Gastroesophageal sphincter (tissue), 4 donors: ENCODE results near the gene ACSS3. TPM values are rescaled to one million over a fixed set of nuclear protein-coding genes. Genes with fewer than 3 reads are reported as not detected.

ENCODE experiments used
- ATAC-seq: fragments of 150-250 bp; one replicate; pipeline ENCODE4 v1.9.1; 2016; ENCODE audit warnings: mild to moderate bottlenecking, moderate library complexity
- H3K27ac ChIP-seq, 4 donors: fragments of 200-600 bp; sonication (generic) in 3 of 4; 1 replicate in 3 of 4; 2 replicates in 1 of 4; pipeline ENCODE4 v1.5.1; 2016 to 2019
- H3K27me3 ChIP-seq: fragments of 200-600 bp; sonication (generic); one replicate; pipeline ENCODE4 v1.5.1; 2019
- H3K36me3 ChIP-seq, 2 donors: fragments of 200-600 bp; sonication (generic); one replicate each; pipeline ENCODE4 v1.5.1; 2019; ENCODE audit warnings: control low read depth in 1 of 2
- H3K4me1 ChIP-seq, 3 donors: fragments of 200-600 bp; sonication (generic); 1 replicate in 2 of 3; 2 replicates in 1 of 3; pipeline ENCODE4 v1.5.1; 2016 to 2019; ENCODE audit warnings: control low read depth in 2 of 3
- H3K4me3 ChIP-seq, 2 donors: fragments of 200-600 bp; sonication (generic); one replicate each; pipeline ENCODE4 v1.5.1; 2019; ENCODE audit warnings: mild to moderate bottlenecking in 1 of 2, moderate library complexity in 1 of 2
- H3K9me3 ChIP-seq, 3 donors: fragments of 200-600 bp; sonication (generic); one replicate each; pipeline ENCODE4 v1.5.1; 2017 to 2019; ENCODE audit warnings: control low read depth in 2 of 3
- EP300 ChIP-seq: sonication (generic); formaldehyde crosslinking; IDR thresholded peaks from one replicate; pipeline ENCODE4 v1.6.1; 2017; ENCODE audit warnings: antibody characterized with exemption, mild to moderate bottlenecking
- POLR2A ChIP-seq, 2 donors: fragments of 450-650 bp; IDR thresholded peaks; one replicate each; pipeline ENCODE4 v1.6.1; 2017; ENCODE audit warnings: antibody characterized with exemption in 2 of 2, mild to moderate bottlenecking in 2 of 2, moderate library complexity in 1 of 2
- POLR2AphosphoS5 ChIP-seq: sonication (generic); formaldehyde crosslinking; IDR thresholded peaks from one replicate; pipeline ENCODE4 v1.6.1; 2017; ENCODE audit warnings: antibody characterized with exemption
- WGBS, 2 donors: methylation state at CpG; one replicate each; pipeline ENCODE4 v1.1.5; 2018; ENCODE audit warnings: low coverage in 1 of 2; 5-methylcytosine and 5-hydroxymethylcytosine counted together
- total RNA-seq, 4 donors: library from RNA; depleted of rRNA; stranded (reverse); fragments of >200 nt; gene quantifications; one replicate each; pipeline ENCODE4 v1.1.0, GENCODE V29; 2016
- TF ChIP-seq, protein P1 (sequence below), 4 experiments: fragments of 200-600 bp in 2 of 4; fragments of 450-650 bp in 2 of 4; sonication (generic) in 1 of 4; IDR thresholded peaks; one replicate each; pipeline ENCODE4 v1.5.1; 2017 to 2019; ENCODE audit warnings: antibody characterized with exemption in 4 of 4, mild to moderate bottlenecking in 2 of 4, moderate library complexity in 2 of 4

Gene ACSS3
- total RNA-seq, 4 donors from 2014 or later = 6.8 to 19.0 (median 13.5) TPM

DNA sequence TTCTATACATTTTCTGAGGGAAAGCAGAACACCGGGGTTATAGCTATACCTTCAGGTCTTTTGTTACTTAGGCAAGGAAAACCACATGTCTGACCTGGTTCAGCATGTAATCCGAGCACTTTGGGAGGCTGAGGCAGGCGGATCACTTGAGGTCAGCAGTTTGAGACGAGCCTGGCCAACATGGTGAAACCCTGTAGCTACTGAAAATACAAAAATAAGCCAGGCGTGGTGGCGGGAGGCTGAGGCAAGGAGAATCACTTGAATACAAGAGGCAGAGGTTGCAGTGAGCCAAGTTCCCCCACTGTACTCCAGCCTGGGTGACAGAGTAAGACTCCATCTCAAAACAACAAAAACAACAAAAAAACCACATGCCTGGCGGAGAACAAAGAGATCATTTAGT, 177.6 kb downstream of the ACSS3 start:
- Histone ChIP-seq H3K27me3 (no peaks in the 10 kb centered on the region), H3K4me1 (no peaks in the 10 kb centered on the region), H3K9me3 (no peaks in the 10 kb centered on the region), H3K36me3 (no peaks in the 10 kb centered on the region), H3K27ac (no peak overlapping the region), H3K4me3 (no peak overlapping the region)
- ATAC-seq = no peak
- TF ChIP-seq, protein P1, sequence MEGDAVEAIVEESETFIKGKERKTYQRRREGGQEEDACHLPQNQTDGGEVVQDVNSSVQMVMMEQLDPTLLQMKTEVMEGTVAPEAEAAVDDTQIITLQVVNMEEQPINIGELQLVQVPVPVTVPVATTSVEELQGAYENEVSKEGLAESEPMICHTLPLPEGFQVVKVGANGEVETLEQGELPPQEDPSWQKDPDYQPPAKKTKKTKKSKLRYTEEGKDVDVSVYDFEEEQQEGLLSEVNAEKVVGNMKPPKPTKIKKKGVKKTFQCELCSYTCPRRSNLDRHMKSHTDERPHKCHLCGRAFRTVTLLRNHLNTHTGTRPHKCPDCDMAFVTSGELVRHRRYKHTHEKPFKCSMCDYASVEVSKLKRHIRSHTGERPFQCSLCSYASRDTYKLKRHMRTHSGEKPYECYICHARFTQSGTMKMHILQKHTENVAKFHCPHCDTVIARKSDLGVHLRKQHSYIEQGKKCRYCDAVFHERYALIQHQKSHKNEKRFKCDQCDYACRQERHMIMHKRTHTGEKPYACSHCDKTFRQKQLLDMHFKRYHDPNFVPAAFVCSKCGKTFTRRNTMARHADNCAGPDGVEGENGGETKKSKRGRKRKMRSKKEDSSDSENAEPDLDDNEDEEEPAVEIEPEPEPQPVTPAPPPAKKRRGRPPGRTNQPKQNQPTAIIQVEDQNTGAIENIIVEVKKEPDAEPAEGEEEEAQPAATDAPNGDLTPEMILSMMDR (IDR thresholded peaks at IDR 0.05) = no peak
- TF ChIP-seq POLR2A (IDR thresholded peaks at IDR 0.05) = no peak
- TF ChIP-seq POLR2AphosphoS5 = no peak
- TF ChIP-seq EP300 = no peak
- WGBS, 2 donors = 93 to 100% methylated on average over 1 to 3 of the region's 7 CpGs

DNA sequence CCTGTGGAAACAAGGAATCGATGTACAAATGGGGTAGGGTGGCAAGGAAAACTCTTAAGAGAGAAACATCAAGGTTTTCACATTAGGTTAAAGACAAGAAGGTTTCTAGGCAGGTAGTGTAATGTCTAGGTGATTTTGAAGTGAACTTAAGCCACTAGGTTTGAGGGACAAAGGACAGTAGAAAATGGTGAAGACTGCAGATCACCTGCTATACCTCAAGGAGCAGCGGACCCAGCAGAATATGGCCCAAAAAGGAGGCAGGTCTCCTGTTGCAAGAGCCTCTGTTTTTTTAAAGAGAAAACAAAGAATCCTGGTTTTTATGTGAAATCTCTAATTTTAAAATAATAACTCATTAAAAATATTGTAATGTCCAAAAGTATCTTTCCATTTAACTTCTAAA, 178.1 kb downstream of the ACSS3 start:
- TF ChIP-seq POLR2A (IDR thresholded peaks at IDR 0.05) (no peak), POLR2AphosphoS5 (no peak), EP300 (no peak)
- TF ChIP-seq, protein P1 (IDR thresholded peaks at IDR 0.05) = no peak

DNA sequence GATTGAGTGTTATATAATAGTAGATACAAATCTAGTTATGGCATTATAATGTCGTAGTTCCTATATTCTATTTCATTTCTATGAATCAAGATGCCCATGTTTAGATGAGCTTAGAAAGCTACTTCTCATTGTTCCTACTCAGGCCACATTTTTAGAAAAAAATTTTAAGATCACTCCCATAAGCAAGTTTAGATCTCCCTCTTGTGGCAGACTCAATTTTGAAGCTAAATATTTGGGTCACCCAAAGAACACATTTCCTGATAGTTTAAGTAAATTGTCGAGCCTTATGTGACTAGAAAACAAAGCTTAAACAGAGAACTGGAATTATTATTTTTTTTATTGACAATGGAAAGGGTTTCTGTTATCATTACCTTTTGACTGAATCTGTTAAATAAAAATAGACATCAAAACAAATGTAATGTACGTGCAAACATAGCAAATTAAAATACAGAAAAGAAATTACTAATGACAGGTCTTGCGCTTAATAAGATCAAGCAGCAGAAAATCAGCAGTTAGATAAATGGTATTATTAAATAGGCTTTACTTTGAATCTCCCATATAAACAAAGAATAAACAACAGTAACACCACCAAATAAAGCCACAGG, 180.2 kb downstream of the ACSS3 start:
- Histone ChIP-seq H3K4me3 (no peak overlapping the region), H3K27me3 (no peaks in the 10 kb centered on the region), H3K36me3 (no peaks in the 10 kb centered on the region), H3K9me3 (no peaks in the 10 kb centered on the region), H3K4me1 (no peaks in the 10 kb centered on the region), H3K27ac (no peak overlapping the region)
- 51 to 52% methylated on average over 4 of the region's 4 CpGs for WGBS, 2 donors
- no peak for TF ChIP-seq POLR2A (IDR thresholded peaks at IDR 0.05)
- TF ChIP-seq EP300 = no peak
- TF ChIP-seq POLR2AphosphoS5 = no peak
- TF ChIP-seq, protein P1 (IDR thresholded peaks at IDR 0.05) = peak in 3 of 4 experiments; percentile 36 to 46 (median 41)
- no peak for ATAC-seq

More for the DNA sequence above, 178.1 kb downstream of the ACSS3 start:
- Histone ChIP-seq H3K27ac (no peak overlapping the region), H3K4me1 (no peaks in the 10 kb centered on the region), H3K36me3 (no peaks in the 10 kb centered on the region), H3K9me3 (no peaks in the 10 kb centered on the region), H3K4me3 (no peak overlapping the region), H3K27me3 (no peaks in the 10 kb centered on the region)
- ATAC-seq = no peak
- WGBS, 2 donors = 82 to 97% methylated on average over 2 of the region's 2 CpGs

DNA sequence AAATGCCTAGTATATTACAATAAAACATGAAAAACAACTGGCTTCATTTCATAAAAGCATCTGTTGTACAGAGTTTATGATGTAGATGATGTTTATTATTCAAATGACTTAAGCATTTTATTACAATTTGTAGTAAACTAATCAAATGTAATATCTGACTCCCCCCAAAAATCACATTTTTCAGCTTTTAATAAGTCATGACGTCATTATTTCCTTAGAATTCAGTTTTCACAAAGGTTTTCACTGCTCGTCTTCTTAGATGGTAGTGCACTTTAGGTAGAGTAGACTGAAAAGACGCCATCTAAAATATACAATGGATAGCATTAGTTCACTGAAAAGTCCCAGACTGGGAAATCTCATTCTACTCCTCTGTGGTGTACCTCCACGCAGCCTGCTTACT, 181.5 kb downstream of the ACSS3 start:
- Histone ChIP-seq H3K4me3 (no peak overlapping the region), H3K4me1 (no peaks in the 10 kb centered on the region), H3K27ac (no peak overlapping the region), H3K27me3 (no peaks in the 10 kb centered on the region), H3K36me3 (no peaks in the 10 kb centered on the region), H3K9me3 (no peaks in the 10 kb centered on the region)
- TF ChIP-seq EP300 (no peak), POLR2A (IDR thresholded peaks at IDR 0.05) (no peak)
- TF ChIP-seq, protein P1 (IDR thresholded peaks at IDR 0.05) = no peak
- 79 to 92% methylated on average over 3 to 4 of the region's 4 CpGs for WGBS, 2 donors
- ATAC-seq = no peak

DNA sequence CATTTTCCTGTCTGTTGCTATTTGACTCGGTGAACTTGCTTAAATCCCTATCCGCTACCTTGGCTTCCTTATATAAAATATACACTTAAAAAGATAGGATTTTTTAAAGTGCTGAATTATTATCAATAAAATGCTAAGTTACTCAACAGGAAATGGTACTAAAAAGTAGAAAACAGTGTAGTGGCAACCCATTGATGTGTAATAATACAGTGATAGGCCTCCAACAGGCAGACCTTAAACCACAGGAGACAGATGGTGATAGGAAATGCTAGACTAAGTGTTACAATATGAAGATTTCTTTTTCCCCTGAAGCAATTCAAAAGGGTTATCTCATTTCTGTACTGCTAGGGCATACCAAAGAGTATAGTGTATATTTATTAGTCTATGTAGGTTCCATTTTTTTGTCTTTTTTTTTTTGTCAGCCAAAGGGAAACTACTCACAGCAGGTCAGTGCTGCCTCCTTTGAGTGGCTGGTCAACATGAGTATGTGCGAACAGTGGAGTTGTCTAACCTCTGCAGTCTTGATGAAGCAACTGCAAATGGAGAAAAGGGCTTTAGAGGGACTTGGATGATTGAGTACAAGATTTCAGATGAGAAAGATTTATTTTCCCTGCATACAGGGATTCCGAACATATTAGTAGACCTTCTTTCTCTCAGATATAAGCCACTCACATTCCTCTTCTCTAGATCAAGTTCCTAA, 183.8 kb downstream of the ACSS3 start:
- 73 to 94% methylated on average over 4 of the region's 4 CpGs for WGBS, 2 donors
- no peaks in the 10 kb centered on the region for H3K9me3 ChIP-seq
- H3K4me1 ChIP-seq = no peaks in the 10 kb centered on the region
- H3K27me3 ChIP-seq = no peaks in the 10 kb centered on the region
- no peak for ATAC-seq
- H3K27ac ChIP-seq = no peak overlapping the region
- no peak overlapping the region for H3K4me3 ChIP-seq
- TF ChIP-seq EP300 (no peak), POLR2A (IDR thresholded peaks at IDR 0.05) (no peak), POLR2AphosphoS5 (no peak)
- TF ChIP-seq, protein P1 (IDR thresholded peaks at IDR 0.05) = no peak
- no peaks in the 10 kb centered on the region for H3K36me3 ChIP-seq
